Lung (tissue), 12 donors: ENCODE data around the gene PROS1. TPM values are rescaled to one million over a fixed set of nuclear protein-coding genes. Genes with fewer than 3 reads are reported as not detected.
"Not testable (repeated sequence)": the region's sequence is repeated elsewhere in the genome, so short reads cannot be mapped to it uniquely, and the experiment has no call there.

Experiments
- ATAC-seq: fragments of 200-7000 bp; cut with Tn5 transposase; one replicate; pipeline ENCODE4 v1.9.1; 2020; ENCODE audit warnings: moderate number of reproducible peaks; ENCODE audit not compliant: insufficient read depth, low FRiP score
- DNase-seq, 3 donors: peaks; one replicate each; pipeline ENCODE4 v3.0.0-alpha.2; 2013 to 2017
- H3K27ac ChIP-seq, 2 donors: one replicate each; pipeline ENCODE4 v1.5.1; 2013; ENCODE audit warnings: mild to moderate bottlenecking in 2 of 2, moderate library complexity in 2 of 2, control low read depth in 1 of 2, inconsistent platforms in 1 of 2, low read depth in 1 of 2, low read length in 1 of 2
- H3K27me3 ChIP-seq, 3 donors: one replicate each; pipeline ENCODE4 v1.5.1; 2013; ENCODE audit warnings: low read length in 2 of 3; ENCODE audit not compliant: control insufficient read depth in 3 of 3, insufficient read depth in 3 of 3
- H3K36me3 ChIP-seq, 4 donors: one replicate each; pipeline ENCODE4 v1.5.1; 2013; ENCODE audit warnings: low read length in 4 of 4, mild to moderate bottlenecking in 1 of 4, moderate library complexity in 1 of 4; ENCODE audit not compliant: control insufficient read depth in 4 of 4, insufficient read depth in 4 of 4
- H3K4me1 ChIP-seq, 5 donors: one replicate each; pipeline ENCODE4 v1.5.1; 2013; ENCODE audit warnings: low read length in 5 of 5, mild to moderate bottlenecking in 2 of 5, moderate library complexity in 1 of 5; ENCODE audit not compliant: control insufficient read depth in 5 of 5, insufficient read depth in 5 of 5
- H3K4me3 ChIP-seq: one replicate; pipeline ENCODE4 v1.5.1; 2013; ENCODE audit warnings: mild to moderate bottlenecking, control low read depth, moderate library complexity
- H3K9ac ChIP-seq, 2 donors: one replicate each; pipeline ENCODE4 v1.5.1; 2013; ENCODE audit warnings: low read length in 2 of 2, control low read depth in 1 of 2; ENCODE audit not compliant: insufficient read depth in 1 of 2
- H3K9me3 ChIP-seq, 4 donors: one replicate each; pipeline ENCODE4 v1.5.1; 2013; ENCODE audit warnings: low read length in 3 of 4, mild to moderate bottlenecking in 1 of 4, moderate library complexity in 1 of 4; ENCODE audit not compliant: control insufficient read depth in 4 of 4, insufficient read depth in 3 of 4
- WGBS, 2 donors: extraction: QIAGEN DNeasy Blood & Tissue Kit; methylation state at CpG; one replicate each; pipeline ENCODE4 v1.1.7; 2013; 5-methylcytosine and 5-hydroxymethylcytosine counted together
- polyA plus RNA-seq, 2 donors: library from polyadenylated mRNA; stranded (reverse); fragments of 200-250 nt; gene quantifications; one replicate each; pipeline ENCODE4 v1.2.1, GENCODE V29; 2013
- total RNA-seq, 2 donors: library from RNA; depleted of rRNA in 1 of 2; stranded (reverse); fragments of >200 nt in 1 of 2; gene quantifications; one replicate each; pipeline ENCODE4 v1.2.1, GENCODE V29; 2014 to 2021
- TF ChIP-seq, protein P1 (sequence below): IDR thresholded peaks from 2 replicates; pipeline ENCODE4 v1.5.1; 2012; ENCODE audit warnings: mild to moderate bottlenecking; ENCODE audit errors: control extremely low read depth, extremely low read depth
- donor health status: control.
- donor health status: control.
- donor health status: Bipolar disorder and iron deficiency.
- donor health status: healthy.
- donor health status: DM: yes; HTN: yes; CAD: no.

The PROS1 gene
- total and polyA plus RNA-seq, 4 donors = 16.2 to 70.3 (median 32.8) TPM

DNA sequence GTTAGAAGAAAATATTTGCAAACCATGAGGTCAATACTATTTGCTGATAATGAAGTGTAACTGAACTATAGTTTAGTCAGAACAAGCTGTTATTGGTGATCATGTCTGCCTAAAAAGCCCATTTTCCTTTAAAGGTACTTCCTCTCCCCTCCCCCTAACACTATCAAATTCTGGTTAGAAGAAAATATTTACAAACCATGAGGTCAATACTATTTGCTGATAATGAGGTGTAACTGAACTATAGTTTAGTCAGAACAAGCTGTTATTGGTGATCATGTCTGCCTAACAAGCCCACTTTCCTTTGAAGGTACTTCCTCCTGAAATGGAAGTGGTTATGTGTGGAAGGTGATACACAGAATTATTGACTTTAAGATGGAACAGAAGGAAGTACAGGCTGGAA is 46.9 kb downstream of the PROS1 start:
- ATAC-seq = no peak
- peak in 2 of 3 donors; percentile 39 to 62 for DNase-seq
- H3K4me1 ChIP-seq = peaks cover 0 to 7% (median 0%) of the 10 kb centered on the region in 5 donors
- H3K4me3 ChIP-seq = no peak overlapping the region
- H3K27me3 ChIP-seq = no peaks in the 10 kb centered on the region
- H3K9me3 ChIP-seq = no peaks in the 10 kb centered on the region
- no peak overlapping the region for H3K9ac ChIP-seq
- no peak overlapping the region for H3K27ac ChIP-seq
- H3K36me3 ChIP-seq = no peaks in the 10 kb centered on the region
- TF ChIP-seq, protein P1, sequence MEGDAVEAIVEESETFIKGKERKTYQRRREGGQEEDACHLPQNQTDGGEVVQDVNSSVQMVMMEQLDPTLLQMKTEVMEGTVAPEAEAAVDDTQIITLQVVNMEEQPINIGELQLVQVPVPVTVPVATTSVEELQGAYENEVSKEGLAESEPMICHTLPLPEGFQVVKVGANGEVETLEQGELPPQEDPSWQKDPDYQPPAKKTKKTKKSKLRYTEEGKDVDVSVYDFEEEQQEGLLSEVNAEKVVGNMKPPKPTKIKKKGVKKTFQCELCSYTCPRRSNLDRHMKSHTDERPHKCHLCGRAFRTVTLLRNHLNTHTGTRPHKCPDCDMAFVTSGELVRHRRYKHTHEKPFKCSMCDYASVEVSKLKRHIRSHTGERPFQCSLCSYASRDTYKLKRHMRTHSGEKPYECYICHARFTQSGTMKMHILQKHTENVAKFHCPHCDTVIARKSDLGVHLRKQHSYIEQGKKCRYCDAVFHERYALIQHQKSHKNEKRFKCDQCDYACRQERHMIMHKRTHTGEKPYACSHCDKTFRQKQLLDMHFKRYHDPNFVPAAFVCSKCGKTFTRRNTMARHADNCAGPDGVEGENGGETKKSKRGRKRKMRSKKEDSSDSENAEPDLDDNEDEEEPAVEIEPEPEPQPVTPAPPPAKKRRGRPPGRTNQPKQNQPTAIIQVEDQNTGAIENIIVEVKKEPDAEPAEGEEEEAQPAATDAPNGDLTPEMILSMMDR = no peak

DNA sequence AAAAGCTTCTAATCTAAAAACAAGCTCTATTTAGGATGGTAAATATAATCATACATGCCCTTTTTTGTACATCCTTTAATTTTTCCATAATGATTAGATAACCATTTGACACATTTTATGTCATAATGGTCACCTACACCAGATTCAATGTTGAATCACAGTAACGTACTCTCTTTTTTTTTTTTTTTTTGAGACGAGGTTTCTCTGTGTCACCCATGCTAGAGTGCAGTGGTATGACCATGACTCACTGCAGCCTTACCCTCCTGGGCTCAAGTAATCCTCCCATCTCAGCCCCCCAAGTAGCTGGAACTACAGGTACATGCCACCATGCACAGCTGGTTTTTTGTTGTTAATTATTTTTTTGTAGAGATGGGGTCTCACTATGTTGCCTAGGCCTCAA is 49.2 kb downstream of the PROS1 start:
- Histone ChIP-seq H3K9me3 (no peaks in the 10 kb centered on the region), H3K9ac (no peak overlapping the region), H3K27ac (no peak overlapping the region), H3K36me3 (no peaks in the 10 kb centered on the region), H3K27me3 (no peaks in the 10 kb centered on the region), H3K4me1 (peaks cover 0 to 7% (median 0%) of the 10 kb centered on the region in 5 donors), H3K4me3 (no peak overlapping the region)
- TF ChIP-seq, protein P1 = no peak
- DNase-seq = no peak
- no peak for ATAC-seq
- WGBS, 2 donors = 88 to 90% methylated on average over 2 of the region's 2 CpGs

DNA sequence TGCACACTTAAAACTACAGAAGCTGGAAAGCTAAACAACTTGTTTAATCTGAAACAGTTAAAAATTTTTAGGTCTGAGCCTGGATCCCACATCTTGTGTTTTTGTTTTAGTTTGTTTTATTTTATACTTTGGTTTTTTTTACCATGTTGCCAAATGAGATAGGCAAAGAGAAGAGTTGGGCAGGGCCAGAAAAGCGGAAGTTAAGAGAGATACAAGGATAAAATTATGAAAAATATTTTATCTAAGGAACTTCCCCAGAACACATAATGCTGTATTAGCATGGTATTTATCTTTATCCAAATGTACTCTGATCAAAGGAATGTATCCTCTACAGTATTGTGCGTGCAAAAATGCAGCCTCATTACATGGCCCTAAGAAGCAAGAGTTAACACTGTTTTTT is 50.7 kb downstream of the PROS1 start:
- ATAC-seq (no peak), DNase-seq (no peak)
- Histone ChIP-seq H3K4me1 (peaks cover 0 to 7% (median 0%) of the 10 kb centered on the region in 5 donors), H3K27me3 (no peaks in the 10 kb centered on the region), H3K9me3 (no peaks in the 10 kb centered on the region), H3K4me3 (no peak overlapping the region), H3K27ac (no peak overlapping the region), H3K9ac (no peak overlapping the region), H3K36me3 (no peaks in the 10 kb centered on the region)
- 92 to 95% methylated on average over 2 of the region's 2 CpGs for WGBS, 2 donors
- TF ChIP-seq, protein P1 = no peak

DNA sequence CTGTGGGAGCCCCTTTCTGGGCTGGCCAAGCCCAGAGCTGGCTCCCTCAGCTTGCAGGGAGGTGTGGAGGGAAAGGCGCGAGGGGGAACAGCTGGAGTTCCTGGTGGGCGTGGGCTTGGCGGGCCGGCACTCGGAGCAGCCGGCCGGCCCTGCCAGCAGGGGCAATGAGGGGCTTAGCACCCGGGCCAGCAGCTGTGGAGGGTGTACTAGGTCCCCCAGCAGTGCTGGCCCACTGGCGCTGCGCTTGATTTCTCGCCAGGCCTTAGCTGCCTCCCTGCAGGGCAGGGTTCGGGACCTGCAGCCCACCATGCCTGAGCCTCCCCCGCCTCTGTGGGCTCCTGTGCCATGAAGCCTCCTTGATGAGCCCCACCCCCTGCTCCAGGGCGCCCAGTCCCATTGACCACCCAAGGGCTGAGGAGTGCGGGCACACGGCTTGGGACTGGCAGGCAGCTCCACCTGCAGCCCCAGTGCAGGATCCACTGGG is 56.1 kb downstream of the PROS1 start:
- WGBS, 2 donors = 97% methylated on average over 17 of the region's 17 CpGs
- not testable (repeated sequence) for DNase-seq, H3K27me3 ChIP-seq, H3K36me3 ChIP-seq, ATAC-seq, H3K4me3 ChIP-seq, H3K9ac ChIP-seq, H3K4me1 ChIP-seq, H3K27ac ChIP-seq, H3K9me3 ChIP-seq

DNA sequence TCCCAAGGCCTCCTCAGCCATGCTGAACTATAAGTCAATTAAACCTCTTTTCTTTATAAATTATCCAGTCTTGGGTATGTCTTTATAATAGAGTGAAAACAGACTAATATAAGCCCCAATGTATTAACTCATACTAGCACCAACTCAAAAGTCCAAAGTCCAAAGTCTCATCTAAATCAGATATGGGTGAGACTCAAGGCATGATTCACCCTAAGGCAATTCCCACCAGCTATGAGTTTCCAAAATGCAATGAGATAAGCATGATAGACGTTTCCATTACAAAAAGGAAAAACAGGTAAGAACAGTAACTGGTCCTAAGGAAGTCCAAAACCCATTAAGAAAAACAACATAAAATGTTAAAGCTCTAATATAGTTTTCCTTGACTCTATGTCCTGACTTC is 60.1 kb downstream of the PROS1 start:
- ATAC-seq, H3K4me3 ChIP-seq, H3K27ac ChIP-seq, H3K9me3 ChIP-seq, H3K9ac ChIP-seq, H3K36me3 ChIP-seq, DNase-seq, H3K27me3 ChIP-seq: not testable (repeated sequence)
- 75 to 84% methylated on average over 1 of the region's 1 CpG for WGBS, 2 donors
- H3K4me1 ChIP-seq = peaks cover 0 to 16% (median 0%) of the 10 kb centered on the region in 5 donors
